G401.6 (cell line): ENCODE results near the gene PIGK.
"Not testable (repeated sequence)": the region's sequence is repeated elsewhere in the genome, so short reads cannot be mapped to it uniquely, and the experiment has no call there.

Experiments
- FAIRE-seq: peaks from 2 replicates; lab custom pipeline; 2012; peaks lifted over from hg19 to GRCh38; lab: Jason Lieb, UNC

Gene PIGK

DNA sequence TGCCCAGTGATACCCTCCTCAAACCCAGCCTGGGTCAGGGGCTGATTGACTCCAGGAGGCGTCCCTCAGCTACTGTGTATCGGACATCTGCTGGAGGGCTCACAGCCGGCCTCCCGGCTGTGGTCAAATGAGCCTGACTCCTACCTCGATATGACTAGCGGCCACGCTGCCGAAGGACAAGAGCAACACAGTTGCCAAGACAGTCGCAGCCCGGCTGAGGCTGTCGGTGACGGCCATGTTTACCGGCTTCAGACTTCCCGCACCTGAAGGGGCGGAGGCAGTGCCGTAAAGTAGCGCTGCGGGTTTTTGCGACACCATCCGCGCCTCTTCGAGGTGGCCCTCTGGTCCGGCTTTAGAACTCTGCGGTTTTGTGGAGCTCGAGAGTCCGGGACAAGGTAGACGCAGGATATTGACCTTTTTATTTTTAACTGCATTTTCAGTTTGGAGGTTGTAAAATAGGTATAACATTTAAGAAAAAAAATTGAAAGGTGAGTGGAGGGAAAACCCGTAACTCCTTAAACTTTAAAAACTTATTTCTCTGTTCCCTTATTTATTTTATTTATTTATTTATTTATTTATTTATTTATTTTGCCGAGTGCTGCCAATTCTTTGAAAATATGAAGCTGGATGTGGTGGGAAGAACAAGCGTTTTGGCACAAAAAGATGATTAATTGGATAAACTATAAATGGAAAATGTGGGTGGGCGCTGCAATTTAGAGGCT is at the start of gene PIGK:
Gene PIGK, minus strand, starts transcription at position 265 of the 722 bp plus-strand sequence. Its CDS starts 28 bp downstream, at position 237.
- peak; percentile 86 for FAIRE-seq

DNA sequence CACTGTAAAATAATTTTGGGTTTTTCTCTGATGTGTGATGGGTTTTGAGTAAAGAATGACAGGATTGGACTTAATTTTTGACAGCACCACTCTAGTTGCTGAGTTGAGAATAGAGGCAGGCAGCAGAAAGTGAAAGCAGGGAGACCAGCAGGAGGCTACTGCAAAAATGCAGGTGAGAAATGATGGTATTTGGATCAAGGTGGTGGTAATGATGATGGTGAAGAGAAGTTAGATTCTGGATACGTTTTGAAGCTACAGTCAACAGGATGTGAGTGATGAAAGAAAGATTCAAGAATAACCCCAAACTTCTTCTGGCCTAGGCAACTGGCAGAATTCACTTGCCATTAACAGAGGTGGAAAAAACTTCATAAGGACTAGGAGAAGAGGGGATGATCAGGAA is 47.8 kb upstream of the PIGK start:
- FAIRE-seq: no peak

DNA sequence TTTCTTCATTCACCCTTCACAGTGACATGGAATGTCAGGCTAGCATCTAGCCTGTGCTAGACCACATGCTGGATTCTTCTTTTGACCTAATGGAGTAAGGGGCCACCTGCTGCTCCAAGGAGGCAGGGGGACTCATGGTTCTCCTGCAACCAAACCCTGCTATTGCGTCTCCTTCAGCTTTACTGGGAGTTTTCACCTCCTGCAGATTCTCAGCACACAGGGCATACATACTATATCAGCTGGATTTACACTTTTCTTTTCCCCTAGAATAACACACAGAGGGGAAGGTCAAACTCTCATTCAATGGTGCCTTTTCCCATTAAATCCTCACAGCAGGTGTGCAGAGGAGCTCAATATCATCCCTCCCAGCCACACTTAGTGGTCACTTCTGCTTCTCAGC is 46.0 kb upstream of the PIGK start:
- no peak for FAIRE-seq

DNA sequence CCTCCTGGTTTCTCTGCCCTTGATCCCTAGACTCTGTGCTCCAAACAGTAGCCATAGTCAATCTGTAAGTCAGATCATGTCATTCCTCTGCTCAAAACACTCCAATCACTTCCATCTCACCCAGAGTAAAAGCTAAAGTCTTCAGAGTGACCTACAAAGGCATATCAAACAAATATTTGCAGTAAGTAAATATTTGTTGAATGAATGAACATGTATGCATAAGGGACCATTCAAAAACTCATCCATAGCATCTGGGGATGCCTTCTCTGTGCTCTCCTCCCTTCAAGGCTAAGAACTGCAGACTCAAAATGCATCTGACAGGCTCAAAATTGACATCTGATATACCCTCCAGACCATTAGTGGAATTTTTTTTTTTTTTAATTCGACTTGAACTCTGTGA is 44.5 kb upstream of the PIGK start:
- FAIRE-seq: no peak

DNA sequence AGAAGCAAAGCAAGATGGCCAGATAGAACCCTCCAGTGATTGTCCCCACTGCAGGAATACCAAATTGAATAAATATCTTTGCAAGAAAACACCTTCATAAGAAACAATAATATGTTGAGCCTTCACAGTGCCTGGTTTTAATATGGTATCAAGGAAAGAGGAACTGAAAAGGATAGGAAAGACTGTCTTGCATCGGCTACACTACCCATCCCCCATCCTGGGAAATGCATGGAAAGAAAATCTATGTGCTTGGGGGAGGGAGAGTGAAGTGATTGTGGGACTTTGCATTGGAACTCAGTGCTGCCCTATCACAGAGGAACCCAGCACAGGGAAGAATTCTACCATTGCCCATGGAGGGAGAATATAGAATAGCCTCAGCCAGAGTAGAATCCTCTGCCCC is 34.0 kb upstream of the PIGK start:
- FAIRE-seq: no peak

DNA sequence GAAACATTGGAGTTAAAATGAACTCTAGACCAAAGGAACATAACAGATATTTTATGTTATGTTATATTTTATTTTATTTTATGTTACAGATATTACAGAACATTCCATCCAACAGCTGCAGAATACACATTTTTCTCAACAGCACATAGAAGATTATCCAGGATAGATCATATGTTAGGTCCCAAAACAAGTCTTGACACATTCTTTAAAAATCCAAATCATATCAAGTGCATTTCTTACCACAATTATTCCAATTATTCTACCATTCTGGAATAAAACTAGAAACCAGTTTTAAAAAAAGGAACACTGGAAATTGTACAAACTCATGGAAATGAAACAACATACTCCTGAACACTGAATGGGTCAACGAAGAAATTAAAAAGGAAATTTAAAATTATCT is 30.9 kb upstream of the PIGK start:
- FAIRE-seq: no peak

DNA sequence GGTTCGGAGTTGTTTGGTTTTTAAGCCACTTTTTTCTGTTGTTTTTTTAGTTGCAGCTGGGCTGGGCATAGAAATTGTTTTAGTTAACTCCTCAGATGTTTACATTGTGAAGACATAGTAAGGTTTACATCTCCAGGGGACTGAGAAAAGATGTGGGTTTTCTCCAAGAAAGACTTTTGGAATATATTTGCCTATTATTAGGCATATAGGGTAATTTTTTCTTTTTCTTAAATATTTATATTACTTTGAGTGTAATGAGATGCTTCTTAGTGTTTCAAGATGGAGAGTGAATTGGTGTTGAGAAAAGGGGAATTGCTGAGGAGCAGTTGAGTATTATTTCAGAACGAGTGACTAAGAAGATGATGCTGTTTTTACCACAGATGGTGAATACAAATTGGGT is 26.6 kb upstream of the PIGK start:
- no peak for FAIRE-seq

DNA sequence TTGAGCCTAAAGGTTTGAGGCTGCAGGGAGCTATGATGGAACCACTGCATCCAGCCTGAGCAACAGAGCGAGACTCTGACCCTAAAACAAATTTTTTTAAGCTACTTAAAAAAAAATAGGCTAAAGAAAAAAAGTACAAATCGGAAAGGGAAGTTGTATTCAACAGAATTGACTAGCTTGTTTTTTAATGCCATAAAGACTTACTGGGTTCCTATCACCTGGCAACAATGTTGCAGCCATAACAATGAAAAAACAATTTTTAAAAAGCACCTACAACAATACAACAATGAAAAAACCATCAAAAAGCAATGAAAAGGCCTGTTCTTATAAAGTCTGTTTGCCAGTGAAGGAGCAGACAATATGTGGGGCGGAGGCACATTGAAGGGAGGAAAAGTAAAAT is 20.1 kb upstream of the PIGK start:
- no peak for FAIRE-seq

DNA sequence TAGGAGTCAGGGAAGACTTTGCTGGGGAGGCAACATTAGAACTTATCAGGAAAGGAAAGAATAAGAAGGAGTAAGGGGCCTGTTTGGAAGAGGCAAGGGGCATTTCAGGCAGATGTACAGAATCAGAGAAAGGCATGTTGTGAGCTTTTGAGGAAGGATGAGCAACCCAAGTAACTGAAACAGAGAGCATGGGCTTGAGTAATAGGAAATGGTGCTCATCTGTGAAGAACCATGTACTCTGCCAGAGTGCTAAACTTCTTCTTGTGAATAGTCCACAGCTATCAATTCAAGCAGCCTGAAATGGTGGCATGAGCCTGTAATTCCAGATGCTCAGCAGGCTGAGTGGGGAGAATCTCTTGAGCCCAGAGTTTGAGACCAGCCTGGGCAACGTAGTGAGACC is 19.2 kb upstream of the PIGK start:
- FAIRE-seq: no peak

DNA sequence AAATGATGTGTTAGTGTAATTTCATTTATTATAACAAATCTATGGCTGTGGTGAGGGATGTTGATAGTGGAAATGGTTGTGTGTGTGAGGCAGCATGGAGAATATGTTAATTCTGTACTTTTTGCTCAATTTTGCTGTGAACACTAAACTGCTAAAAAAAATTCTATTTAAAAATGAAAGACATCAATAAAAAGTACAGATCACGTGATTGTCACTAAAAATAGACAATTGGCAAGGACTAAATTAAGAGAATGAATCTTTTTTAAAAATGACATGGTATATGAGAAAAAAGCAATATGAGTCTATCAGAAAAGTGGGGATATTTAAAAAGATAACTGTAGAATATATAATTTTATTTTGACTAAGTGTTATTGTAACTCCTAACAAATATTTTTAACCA is 15.7 kb upstream of the PIGK start:
- no peak for FAIRE-seq

DNA sequence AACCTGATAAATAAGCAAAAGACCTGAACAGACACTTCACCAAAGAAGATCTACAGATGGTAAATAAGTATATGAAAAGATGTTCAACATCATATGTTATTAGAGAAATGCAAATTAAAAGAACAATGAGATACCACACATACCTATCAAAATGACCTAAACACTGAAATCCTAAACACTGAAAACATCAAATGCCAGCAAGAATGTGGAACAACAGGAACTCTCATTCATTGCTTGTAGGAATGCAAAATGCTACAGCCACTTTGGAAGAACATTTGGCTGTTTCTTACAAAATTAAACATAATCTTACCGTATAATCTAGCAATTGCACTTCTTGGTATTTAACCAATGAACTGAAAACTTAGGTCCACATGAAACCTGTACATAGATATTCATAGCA is 14.9 kb upstream of the PIGK start:
- no peak for FAIRE-seq

DNA sequence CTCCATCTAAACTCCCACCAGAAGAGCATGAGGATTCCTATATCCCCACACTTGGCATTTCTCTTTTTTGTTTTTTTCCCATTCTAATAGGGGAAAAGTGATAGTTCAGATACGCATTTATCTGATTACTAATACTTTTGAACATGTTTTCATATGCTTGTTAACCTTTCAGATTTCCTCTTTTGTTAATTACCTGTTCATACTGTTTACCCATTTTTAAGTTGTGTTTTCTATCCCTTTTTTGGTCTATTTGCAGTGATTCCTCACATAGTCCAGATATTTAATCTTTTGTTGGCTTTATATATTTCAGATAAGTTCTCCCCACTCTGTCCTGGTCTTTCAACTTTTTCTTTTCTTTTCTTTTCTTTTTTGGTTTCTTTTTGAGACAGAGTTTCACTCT is 13.6 kb upstream of the PIGK start:
- FAIRE-seq: no peak

DNA sequence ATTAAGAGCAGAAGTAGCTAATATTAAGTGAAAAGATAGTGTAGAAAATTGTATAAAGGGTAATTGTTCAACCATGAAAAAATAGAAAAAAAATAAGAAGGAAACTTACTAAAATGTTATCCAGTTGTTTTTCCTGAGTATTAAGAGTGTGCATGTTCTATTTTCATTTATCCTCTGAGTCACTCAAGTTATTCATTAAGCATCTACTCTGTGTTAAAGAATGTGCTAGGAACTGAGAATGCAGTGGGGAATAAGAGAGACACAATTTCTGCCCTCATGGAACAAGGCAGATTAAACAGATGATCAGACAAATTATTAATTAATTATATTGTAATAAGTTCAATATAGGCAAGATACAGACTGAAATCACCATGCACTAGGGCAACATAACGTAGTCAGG is 10.8 kb upstream of the PIGK start:
- FAIRE-seq: no peak

DNA sequence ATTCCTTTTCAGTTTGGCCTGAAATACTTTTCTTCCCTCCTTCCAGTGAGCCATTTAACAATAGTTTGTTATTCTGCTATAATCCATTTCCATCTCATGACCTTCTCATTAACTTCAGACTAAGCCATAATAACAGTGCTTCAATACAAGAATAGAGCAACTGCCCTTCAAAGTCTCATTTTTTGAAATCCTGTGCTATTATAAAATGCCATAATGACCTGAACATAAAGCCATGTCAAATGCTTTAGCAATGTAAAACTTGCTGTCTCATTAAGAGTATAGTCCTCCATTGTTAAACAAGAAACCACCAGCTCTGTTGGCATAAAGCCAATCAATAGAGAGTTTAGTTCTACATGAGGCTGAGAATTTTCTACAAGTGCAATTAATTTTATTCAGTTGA is 9.6 kb upstream of the PIGK start:
- FAIRE-seq: no peak

DNA sequence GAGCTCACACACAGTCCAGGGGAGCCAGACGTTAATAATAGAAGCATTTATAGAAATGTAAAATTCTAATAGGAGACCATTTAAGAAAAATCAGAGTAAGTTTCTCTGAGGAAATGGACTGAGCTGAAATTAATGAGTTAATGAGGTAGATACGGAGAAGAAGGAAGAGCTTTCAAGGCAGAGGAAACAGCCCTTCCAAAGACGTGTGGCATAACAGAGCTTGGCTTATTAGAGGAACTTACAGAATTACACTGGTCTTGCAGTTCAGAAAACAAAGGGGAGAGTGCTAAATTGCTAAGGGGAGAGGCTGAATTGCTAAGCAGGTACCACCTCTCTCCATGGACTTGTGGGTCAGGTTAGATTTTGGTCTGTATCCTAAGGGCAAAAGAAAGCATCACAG is 8.2 kb upstream of the PIGK start:
- no peak for FAIRE-seq

DNA sequence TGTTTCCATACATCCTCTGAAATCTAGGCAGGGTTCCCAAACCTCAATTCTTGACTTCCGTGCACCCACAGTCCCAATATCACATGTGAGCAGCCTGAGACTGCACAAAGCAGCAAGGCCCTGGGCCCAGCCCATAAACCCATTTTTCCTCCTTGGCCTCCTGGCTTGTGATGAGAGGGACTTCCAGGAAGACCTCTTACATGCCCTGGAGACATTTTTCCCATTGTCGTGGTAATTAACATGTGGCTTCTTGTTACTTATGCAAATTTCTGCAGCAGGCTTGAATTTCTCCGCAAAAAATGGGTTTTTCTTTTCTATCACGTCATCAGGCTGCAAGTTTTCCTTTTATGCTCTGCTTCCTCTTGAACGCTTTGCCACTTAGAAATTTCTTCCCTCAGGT is 3.3 kb upstream of the PIGK start:
- FAIRE-seq: no peak

DNA sequence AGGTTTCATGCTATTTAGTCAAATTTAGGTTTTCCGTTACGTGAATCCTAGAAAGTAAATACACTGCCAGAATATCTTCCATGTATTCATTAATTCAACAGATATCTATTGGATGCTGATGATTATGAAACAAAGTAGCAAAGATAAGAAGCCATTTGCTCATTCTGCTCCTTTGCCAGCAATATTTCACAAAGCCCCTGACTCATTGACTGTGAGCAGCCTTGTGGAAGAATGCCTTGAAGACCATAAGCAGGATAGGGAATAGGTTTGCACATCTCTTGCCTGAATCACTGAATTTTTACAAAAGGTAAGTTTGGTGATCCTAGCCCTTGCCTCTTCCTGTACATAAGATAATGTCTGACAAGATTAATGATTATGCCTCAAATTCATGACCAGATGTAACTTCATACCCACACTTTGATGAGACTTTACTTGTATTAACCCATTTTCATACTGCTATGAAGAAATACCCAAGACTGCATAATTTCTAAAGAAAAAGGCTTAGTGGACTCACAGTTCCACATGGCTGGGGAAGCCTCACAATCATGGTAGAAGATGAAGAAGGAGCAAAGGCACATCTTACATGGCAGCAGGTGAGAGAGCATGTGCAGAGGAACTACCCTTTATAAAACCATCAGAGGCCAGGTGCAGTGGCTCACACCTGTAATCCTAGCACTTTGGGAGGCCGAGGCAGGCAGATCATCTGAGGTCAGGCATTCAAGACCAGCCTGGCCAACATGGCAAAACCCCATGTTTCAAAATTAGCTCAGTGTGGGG is 1.6 kb upstream of the PIGK start:
- no peak for FAIRE-seq

DNA sequence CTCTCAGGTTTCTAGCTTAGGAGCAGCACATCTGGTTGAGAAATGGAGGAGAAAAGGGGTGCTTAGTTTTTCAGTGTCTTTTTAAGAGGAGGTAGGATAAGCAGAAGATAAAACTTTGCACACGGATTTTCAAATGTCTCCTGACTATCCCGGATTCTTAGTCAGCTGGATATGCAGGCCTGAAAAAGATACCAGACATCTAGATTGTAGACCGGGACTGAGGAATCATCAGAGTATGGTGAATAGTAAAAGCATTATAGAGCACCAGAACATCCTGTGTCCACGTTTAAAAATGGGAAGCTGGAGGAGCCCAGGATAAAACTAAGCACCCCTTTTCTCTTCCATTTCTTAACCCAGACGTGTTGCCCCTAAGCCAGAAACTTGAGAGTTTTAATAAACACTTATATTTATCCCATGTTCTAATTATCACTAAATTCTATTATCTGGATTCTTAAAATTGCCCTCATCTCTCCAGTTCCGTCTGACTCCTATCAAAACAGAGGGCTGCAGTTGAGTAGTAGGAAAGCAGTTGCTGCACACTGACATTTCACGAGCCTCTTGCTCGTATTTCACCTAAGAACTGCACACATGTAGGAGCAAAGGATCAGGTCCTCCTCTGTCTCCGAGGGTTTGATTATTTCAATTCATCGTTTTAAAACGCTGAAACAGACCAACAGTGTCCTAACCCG is 609 bp downstream of the PIGK start:
- FAIRE-seq: no peak

DNA sequence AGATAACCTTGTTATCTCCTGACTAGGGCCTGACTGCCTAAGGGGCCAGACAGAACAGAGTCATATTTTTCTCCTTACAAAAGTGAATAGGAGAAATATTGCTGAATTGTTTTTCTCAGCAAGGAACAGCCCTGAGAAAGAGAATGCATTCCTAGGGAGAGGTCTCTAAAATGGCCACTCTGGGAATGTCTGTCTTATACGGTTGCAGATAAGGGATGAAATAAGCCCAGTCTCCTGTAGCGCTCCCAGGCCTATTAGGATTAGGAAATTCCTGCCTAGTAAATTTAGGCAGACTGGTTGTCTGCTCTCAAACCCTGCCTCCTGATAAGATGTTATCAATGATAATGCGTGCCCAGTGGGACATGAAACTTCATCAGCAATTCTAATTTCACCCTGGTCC is 15.2 kb downstream of the PIGK start:
- FAIRE-seq: not testable (repeated sequence)

DNA sequence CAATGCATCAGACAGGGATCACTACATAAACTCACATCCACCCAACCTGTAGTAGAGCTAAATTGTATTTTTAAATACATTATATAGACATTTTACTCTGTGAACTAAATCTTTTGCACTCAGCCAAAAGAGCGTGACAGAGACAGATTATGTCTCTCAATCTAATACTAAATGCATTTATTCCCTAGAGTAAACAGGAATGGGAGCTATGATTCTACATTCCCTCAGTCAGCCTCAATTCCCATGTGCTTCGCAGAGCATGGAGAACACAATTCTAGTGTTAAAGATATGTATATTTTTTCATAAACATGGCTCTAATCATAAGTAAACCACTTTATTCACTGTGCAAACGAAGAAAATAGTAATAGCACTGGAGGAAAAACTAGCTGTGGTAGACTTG is 16.5 kb downstream of the PIGK start:
- FAIRE-seq: no peak

DNA sequence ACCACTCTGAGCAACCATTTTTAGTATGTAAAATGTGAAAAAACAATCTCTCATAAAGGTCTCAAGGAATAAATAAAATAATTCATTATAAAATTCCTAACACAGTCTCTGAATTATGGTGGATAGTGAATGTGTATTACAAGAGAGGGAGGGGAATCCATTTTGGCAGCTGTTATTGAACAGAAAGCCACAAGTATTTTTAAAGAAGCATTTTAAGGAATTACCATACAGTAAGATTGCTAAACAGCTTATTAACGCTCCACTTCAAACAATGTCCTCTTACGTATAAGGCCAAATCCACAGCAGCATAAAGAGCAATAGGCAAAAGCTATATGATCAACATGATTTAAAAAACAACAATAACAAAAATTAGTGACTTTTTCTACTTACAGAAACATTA is 18.4 kb downstream of the PIGK start:
- FAIRE-seq: no peak

DNA sequence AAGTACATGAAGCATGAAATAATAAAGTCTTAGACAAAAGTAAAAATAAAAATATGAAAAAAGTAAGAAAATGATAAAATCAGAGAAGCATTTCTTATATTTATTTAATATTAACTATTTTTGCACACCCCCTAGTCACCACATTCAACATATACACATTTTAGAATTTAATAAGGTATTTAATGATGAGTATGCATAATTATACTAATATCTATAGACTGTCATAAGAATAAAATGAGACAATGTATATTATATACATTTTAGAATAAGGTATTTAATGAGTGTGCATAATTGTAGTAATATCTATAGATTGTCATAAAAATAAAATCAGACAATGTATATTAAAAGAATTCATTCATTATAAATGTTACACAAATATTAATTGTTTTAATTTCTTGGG is 18.9 kb downstream of the PIGK start:
- FAIRE-seq: peak; percentile 46

DNA sequence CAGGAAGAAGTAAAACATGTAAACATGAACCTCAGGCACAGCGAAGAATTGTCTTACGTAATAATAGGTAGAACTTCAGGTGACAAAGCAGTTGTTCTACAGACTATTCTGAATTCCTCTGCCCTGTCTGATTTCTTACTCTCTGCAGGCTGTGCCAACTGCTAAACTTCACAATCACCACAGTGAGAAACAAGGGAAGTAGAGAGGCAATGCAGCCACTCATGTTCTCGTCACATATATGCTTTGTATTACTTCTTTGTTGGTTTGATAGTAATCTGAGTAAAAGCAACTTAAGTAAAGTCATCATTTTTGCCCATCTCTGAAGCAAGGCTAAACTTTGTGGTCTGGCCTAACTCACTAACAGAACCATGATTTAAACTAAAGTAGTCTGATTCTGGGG is 21.9 kb downstream of the PIGK start:
- no peak for FAIRE-seq

DNA sequence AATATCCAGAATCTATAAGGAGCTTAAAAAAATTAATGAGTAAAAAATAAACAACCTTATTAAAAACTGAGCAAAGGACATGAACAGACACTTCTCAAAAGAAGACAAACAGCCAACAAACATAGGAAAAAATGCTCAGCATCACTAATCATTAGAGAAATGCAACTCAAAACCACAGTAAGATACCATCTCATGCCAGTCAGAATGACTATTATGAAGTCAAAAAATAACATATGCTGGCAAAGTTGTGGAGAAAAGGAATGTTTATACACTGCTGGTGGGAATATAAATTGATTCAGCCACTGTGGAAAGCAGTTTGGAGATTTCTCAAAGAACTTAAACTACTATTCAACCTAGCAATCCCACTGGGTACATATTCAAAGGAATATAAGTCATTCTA is 25.3 kb downstream of the PIGK start:
- no peak for FAIRE-seq
